Liver (tissue), 9 donors: Measurements from ENCODE around the gene CHKA. TPM values are rescaled to one million over a fixed set of nuclear protein-coding genes. Genes with fewer than 3 reads are reported as not detected.

Experiments
- DNase-seq: peaks from one replicate; pipeline ENCODE4 v3.0.0-alpha.2; 2017; ENCODE audit warnings: low spot score
- H3K27ac ChIP-seq, 2 donors: one replicate each; pipeline ENCODE4 v1.7.0; 2013; ENCODE audit warnings: inconsistent platforms in 2 of 2, low read length in 2 of 2, control low read depth in 1 of 2, low read depth in 1 of 2, mild to moderate bottlenecking in 1 of 2
- H3K27me3 ChIP-seq, 4 donors: one replicate each; pipeline versions ENCODE4 v1.6.1 to v1.7.0; 2013; ENCODE audit warnings: low read length in 3 of 4, inconsistent platforms in 1 of 4, mild to moderate bottlenecking in 1 of 4, moderate library complexity in 1 of 4; ENCODE audit not compliant: control insufficient read depth in 4 of 4, insufficient read depth in 4 of 4
- H3K36me3 ChIP-seq, 4 donors: one replicate each; pipeline versions ENCODE4 v1.6.1 to v1.7.0; 2013; ENCODE audit warnings: low read length in 3 of 4, mild to moderate bottlenecking in 3 of 4, low read depth in 1 of 4, moderate library complexity in 1 of 4; ENCODE audit not compliant: control insufficient read depth in 4 of 4, insufficient read depth in 3 of 4
- H3K4me1 ChIP-seq, 4 donors: one replicate each; pipeline versions ENCODE4 v1.6.1 to v1.7.0; 2013; ENCODE audit warnings: low read length in 3 of 4, mild to moderate bottlenecking in 3 of 4, moderate library complexity in 1 of 4; ENCODE audit not compliant: control insufficient read depth in 4 of 4, insufficient read depth in 4 of 4
- H3K4me3 ChIP-seq, 3 donors: one replicate each; pipeline versions ENCODE4 v1.6.1 to v1.7.0; 2013; ENCODE audit warnings: low read length in 3 of 3, control low read depth in 1 of 3, low read depth in 1 of 3, mild to moderate bottlenecking in 1 of 3
- H3K9ac ChIP-seq, 2 donors: one replicate each; pipeline ENCODE4 v1.7.0; 2013; ENCODE audit warnings: low read length in 2 of 2, mild to moderate bottlenecking in 2 of 2, moderate library complexity in 2 of 2, control low read depth in 1 of 2, low read depth in 1 of 2
- H3K9me3 ChIP-seq, 4 donors: one replicate each; pipeline versions ENCODE4 v1.6.1 to v1.7.0; 2013; ENCODE audit warnings: low read length in 3 of 4; ENCODE audit not compliant: control insufficient read depth in 4 of 4
- EGR1 ChIP-seq, 2 donors: IDR thresholded peaks; 2 replicates each; pipeline ENCODE4 v1.6.1; 2016 to 2018; ENCODE audit warnings: antibody characterized with exemption in 2 of 2, low read depth in 2 of 2
- FOXA1 ChIP-seq: IDR thresholded peaks from 2 replicates; pipeline ENCODE4 v1.6.1; 2016; ENCODE audit warnings: antibody characterized with exemption
- FOXA2 ChIP-seq: IDR thresholded peaks from 2 replicates; pipeline ENCODE4 v1.6.1; 2016; ENCODE audit warnings: antibody characterized with exemption
- GABPA ChIP-seq, 2 donors: IDR thresholded peaks in 1 of 2; conservative IDR thresholded peaks in 1 of 2; 2 replicates each; pipeline ENCODE4 v1.6.1; 2016; ENCODE audit warnings: antibody characterized with exemption in 2 of 2, mild to moderate bottlenecking in 1 of 2, moderate library complexity in 1 of 2
- HNF4A ChIP-seq, 2 donors: conservative IDR thresholded peaks; 2 replicates each; pipeline ENCODE4 v1.6.1; 2016; ENCODE audit warnings: antibody characterized with exemption in 2 of 2, mild to moderate bottlenecking in 2 of 2
- HNF4G ChIP-seq: IDR thresholded peaks from 2 replicates; pipeline ENCODE4 v1.6.1; 2016; ENCODE audit warnings: antibody characterized with exemption
- JUND ChIP-seq, 2 donors: IDR thresholded peaks; 2 replicates each; pipeline ENCODE4 v1.6.1; 2016; ENCODE audit warnings: antibody characterized with exemption in 2 of 2
- NR2F2 ChIP-seq: IDR thresholded peaks from 2 replicates; pipeline ENCODE4 v1.6.1; 2016; ENCODE audit warnings: antibody characterized with exemption
- RAD21 ChIP-seq, 2 donors: IDR thresholded peaks; 2 replicates each; pipeline ENCODE4 v1.6.1; 2016; ENCODE audit warnings: antibody characterized with exemption in 2 of 2, mild to moderate bottlenecking in 2 of 2
- RXRA ChIP-seq, 2 donors: IDR thresholded peaks; 2 replicates each; pipeline ENCODE4 v1.6.1; 2017 to 2018; ENCODE audit warnings: antibody characterized with exemption in 2 of 2, mild to moderate bottlenecking in 1 of 2
- SP1 ChIP-seq: IDR thresholded peaks from 2 replicates; pipeline ENCODE4 v1.6.1; 2018; ENCODE audit warnings: antibody characterized with exemption, mild to moderate bottlenecking
- TAF1 ChIP-seq: conservative IDR thresholded peaks from 2 replicates; pipeline ENCODE4 v1.6.1; 2016; ENCODE audit warnings: antibody characterized with exemption, mild to moderate bottlenecking
- YY1 ChIP-seq: IDR thresholded peaks from 2 replicates; pipeline ENCODE4 v1.6.1; 2016; ENCODE audit warnings: antibody characterized with exemption, mild to moderate bottlenecking
- WGBS: extraction: QIAGEN DNeasy Blood & Tissue Kit; methylation state at CpG from one replicate; pipeline ENCODE4 v1.1.7; 2013; 5-methylcytosine and 5-hydroxymethylcytosine counted together
- polyA plus RNA-seq, 2 donors: library from polyadenylated mRNA; stranded (reverse) in 1 of 2; unstranded in 1 of 2; fragments of 200-250 nt in 1 of 2; fragments of >200 nt in 1 of 2; fragmentation: Nextera tagmentation in 1 of 2; extraction: Ambion mirVana in 1 of 2; gene quantifications; one replicate each; pipeline versions ENCODE4 v1.2.1 to v1.2.3, GENCODE V29; 2013 to 2015
- total RNA-seq, 2 donors: library from RNA; depleted of rRNA; stranded (reverse); fragments of >200 nt; gene quantifications; one replicate each; pipeline ENCODE4 v1.2.3, GENCODE V29; 2014
- TF ChIP-seq, protein P1 (sequence below): IDR thresholded peaks from 2 replicates; pipeline ENCODE4 v1.6.1; 2016; ENCODE audit warnings: antibody characterized with exemption
- TF ChIP-seq, protein P2 (sequence below): IDR thresholded peaks from 2 replicates; pipeline ENCODE4 v1.6.1; 2016; ENCODE audit warnings: antibody characterized with exemption
- TF ChIP-seq, protein P3 (sequence below): IDR thresholded peaks from 2 replicates; pipeline ENCODE4 v1.6.1; 2016; ENCODE audit warnings: antibody characterized with exemption
- TF ChIP-seq, protein P4 (sequence below): IDR thresholded peaks from 2 replicates; pipeline ENCODE4 v1.6.1; 2016; ENCODE audit warnings: antibody characterized with exemption, mild to moderate bottlenecking
- TF ChIP-seq, protein P5 (sequence below): fragments of 150-350 bp; IDR thresholded peaks from 2 replicates; pipeline ENCODE4 v1.5.1; 2017; ENCODE audit warnings: improper control_type of control experiment, low read depth, low read length; ENCODE audit not compliant: missing input control
- donor health status: healthy.
- donor health status: healthy.
- donor health status: healthy.
- donor health status: healthy.
- donor health status: healthy.

CHKA gene
- total and polyA plus RNA-seq, 4 donors, result 11.4 to 41.9 (median 17.3) TPM

DNA sequence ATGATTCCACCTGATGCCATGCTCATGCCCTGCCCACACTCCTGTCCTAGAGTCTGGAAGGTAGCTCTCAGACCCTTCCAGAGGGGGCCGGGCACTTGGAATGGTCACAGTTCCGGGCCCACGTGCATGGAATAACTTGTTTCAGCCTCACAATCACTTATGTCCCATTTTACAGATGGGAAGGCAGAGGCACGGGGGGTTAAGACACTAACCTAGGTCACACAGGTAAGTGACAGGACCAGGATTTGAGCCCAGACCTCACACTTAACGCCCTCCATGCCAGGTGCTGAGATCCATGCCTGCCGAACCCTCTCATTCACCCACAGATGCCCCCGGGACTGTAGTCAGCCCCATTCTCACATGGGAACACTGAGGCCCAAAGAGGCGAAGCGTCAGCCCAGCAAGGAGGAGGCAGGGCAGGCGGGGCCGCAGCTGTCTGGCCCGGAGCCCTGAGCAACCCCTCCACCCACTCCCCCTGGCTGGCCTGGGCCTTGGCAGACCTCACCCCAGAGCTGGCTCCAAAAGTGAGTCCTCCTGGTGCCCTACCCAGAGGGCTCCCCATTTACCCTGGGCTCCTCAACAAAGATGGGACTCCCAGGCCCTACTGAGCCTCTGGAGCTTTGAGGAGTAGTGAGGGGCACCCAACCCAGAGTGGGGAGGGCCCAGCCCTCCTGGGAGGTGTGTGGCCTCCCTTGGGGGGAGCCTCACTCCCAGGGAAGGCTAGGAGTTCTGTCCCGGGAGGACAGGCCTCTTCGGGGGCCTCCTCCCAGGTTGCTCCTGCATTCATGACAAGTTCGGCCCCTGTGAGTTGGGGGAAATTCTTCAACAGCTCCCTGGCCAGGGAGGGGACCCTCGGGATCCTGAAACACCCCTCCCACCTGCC, 113.4 kb downstream of the CHKA start:
- Histone ChIP-seq H3K9me3 (no peaks in the 10 kb centered on the region), H3K4me3 (no peak overlapping the region), H3K9ac (no peak overlapping the region), H3K4me1 (peaks cover 5 to 34% (median 22%) of the 10 kb centered on the region in 4 donors), H3K27me3 (no peaks in the 10 kb centered on the region), H3K27ac (no peak overlapping the region), H3K36me3 (no peaks in the 10 kb centered on the region)
- no peak for DNase-seq
- TF ChIP-seq HNF4A (conservative IDR thresholded peaks at IDR 0.05), result no peak
- no peak for TF ChIP-seq YY1
- no peak for TF ChIP-seq SP1
- no peak for TF ChIP-seq FOXA2
- no peak for TF ChIP-seq EGR1 (IDR thresholded peaks at IDR 0.05; ENCODE audit: low read depth in 2 of 2)
- WGBS, result 92% methylated on average over 16 of the region's 16 CpGs

DNA sequence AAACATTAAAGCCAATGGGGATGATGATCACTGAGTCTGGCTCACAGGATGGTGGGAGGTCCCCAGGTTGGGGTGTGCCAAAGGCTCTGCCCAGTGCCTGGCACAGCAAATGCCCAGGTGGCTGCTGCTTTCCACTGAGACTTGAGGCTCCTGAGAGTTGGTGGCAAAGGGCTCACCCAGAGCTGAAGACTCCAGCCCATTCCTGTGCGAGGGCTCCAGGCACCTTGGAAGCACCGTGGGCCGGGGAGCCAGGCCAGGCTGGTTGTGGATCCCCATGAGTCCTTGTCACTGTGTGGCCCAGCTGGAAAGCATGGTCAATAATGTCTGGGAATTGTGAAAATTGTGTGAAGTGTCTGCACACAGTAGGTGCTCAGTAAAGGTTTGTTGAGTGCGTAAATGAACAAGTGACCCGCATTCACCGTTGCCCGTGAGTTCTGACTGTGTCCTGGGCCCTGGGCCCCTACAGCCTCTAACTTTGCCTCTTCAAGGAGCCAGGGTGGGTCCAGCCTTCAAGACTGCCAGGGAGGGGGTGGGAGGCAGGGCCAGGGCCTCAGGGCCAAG, 114.5 kb downstream of the CHKA start:
- no peak for DNase-seq
- 98% methylated on average over 7 of the region's 7 CpGs for WGBS
- no peaks in the 10 kb centered on the region for H3K9me3 ChIP-seq
- H3K9ac ChIP-seq, result no peak overlapping the region
- no peak for TF ChIP-seq NR2F2
- no peak for TF ChIP-seq EGR1 (IDR thresholded peaks at IDR 0.05; ENCODE audit: low read depth in 2 of 2)
- TF ChIP-seq, protein P1, sequence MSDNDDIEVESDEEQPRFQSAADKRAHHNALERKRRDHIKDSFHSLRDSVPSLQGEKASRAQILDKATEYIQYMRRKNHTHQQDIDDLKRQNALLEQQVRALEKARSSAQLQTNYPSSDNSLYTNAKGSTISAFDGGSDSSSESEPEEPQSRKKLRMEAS, result no peak
- TF ChIP-seq FOXA1, result no peak
- TF ChIP-seq, protein P2, sequence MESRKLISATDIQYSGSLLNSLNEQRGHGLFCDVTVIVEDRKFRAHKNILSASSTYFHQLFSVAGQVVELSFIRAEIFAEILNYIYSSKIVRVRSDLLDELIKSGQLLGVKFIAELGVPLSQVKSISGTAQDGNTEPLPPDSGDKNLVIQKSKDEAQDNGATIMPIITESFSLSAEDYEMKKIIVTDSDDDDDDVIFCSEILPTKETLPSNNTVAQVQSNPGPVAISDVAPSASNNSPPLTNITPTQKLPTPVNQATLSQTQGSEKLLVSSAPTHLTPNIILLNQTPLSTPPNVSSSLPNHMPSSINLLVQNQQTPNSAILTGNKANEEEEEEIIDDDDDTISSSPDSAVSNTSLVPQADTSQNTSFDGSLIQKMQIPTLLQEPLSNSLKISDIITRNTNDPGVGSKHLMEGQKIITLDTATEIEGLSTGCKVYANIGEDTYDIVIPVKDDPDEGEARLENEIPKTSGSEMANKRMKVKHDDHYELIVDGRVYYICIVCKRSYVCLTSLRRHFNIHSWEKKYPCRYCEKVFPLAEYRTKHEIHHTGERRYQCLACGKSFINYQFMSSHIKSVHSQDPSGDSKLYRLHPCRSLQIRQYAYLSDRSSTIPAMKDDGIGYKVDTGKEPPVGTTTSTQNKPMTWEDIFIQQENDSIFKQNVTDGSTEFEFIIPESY, result no peak
- TF ChIP-seq HNF4G, result no peak
- TF ChIP-seq TAF1, result no peak
- TF ChIP-seq, protein P3, sequence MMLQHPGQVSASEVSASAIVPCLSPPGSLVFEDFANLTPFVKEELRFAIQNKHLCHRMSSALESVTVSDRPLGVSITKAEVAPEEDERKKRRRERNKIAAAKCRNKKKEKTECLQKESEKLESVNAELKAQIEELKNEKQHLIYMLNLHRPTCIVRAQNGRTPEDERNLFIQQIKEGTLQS, result no peak
- TF ChIP-seq, protein P4, sequence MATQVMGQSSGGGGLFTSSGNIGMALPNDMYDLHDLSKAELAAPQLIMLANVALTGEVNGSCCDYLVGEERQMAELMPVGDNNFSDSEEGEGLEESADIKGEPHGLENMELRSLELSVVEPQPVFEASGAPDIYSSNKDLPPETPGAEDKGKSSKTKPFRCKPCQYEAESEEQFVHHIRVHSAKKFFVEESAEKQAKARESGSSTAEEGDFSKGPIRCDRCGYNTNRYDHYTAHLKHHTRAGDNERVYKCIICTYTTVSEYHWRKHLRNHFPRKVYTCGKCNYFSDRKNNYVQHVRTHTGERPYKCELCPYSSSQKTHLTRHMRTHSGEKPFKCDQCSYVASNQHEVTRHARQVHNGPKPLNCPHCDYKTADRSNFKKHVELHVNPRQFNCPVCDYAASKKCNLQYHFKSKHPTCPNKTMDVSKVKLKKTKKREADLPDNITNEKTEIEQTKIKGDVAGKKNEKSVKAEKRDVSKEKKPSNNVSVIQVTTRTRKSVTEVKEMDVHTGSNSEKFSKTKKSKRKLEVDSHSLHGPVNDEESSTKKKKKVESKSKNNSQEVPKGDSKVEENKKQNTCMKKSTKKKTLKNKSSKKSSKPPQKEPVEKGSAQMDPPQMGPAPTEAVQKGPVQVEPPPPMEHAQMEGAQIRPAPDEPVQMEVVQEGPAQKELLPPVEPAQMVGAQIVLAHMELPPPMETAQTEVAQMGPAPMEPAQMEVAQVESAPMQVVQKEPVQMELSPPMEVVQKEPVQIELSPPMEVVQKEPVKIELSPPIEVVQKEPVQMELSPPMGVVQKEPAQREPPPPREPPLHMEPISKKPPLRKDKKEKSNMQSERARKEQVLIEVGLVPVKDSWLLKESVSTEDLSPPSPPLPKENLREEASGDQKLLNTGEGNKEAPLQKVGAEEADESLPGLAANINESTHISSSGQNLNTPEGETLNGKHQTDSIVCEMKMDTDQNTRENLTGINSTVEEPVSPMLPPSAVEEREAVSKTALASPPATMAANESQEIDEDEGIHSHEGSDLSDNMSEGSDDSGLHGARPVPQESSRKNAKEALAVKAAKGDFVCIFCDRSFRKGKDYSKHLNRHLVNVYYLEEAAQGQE, result no peak
- TF ChIP-seq SP1, result no peak
- no peak for TF ChIP-seq RXRA (IDR thresholded peaks at IDR 0.05)
- no peak for TF ChIP-seq YY1
- TF ChIP-seq HNF4A (conservative IDR thresholded peaks at IDR 0.05), result no peak
- no peak for TF ChIP-seq RAD21 (IDR thresholded peaks at IDR 0.05)
- TF ChIP-seq, protein P5, sequence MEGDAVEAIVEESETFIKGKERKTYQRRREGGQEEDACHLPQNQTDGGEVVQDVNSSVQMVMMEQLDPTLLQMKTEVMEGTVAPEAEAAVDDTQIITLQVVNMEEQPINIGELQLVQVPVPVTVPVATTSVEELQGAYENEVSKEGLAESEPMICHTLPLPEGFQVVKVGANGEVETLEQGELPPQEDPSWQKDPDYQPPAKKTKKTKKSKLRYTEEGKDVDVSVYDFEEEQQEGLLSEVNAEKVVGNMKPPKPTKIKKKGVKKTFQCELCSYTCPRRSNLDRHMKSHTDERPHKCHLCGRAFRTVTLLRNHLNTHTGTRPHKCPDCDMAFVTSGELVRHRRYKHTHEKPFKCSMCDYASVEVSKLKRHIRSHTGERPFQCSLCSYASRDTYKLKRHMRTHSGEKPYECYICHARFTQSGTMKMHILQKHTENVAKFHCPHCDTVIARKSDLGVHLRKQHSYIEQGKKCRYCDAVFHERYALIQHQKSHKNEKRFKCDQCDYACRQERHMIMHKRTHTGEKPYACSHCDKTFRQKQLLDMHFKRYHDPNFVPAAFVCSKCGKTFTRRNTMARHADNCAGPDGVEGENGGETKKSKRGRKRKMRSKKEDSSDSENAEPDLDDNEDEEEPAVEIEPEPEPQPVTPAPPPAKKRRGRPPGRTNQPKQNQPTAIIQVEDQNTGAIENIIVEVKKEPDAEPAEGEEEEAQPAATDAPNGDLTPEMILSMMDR, result no peak
- no peak for TF ChIP-seq JUND (IDR thresholded peaks at IDR 0.05)
- TF ChIP-seq GABPA (IDR thresholded peaks at IDR 0.05 in 1 of 2, conservative IDR thresholded peaks at IDR 0.05 in 1 of 2), result no peak
- TF ChIP-seq FOXA2, result no peak
- H3K4me3 ChIP-seq, result no peak overlapping the region
- no peaks in the 10 kb centered on the region for H3K36me3 ChIP-seq
- peaks cover 5 to 34% (median 24%) of the 10 kb centered on the region in 4 donors for H3K4me1 ChIP-seq
- no peaks in the 10 kb centered on the region for H3K27me3 ChIP-seq
- H3K27ac ChIP-seq, result no peak overlapping the region
